Endodermal cell (in vitro differentiated cells): Measurements from ENCODE around the gene ACKR2. TPM values are rescaled to one million over a fixed set of nuclear protein-coding genes. Genes with fewer than 3 reads are reported as not detected.
A peak's percentile ranks its signal among the peaks of the same experiment; 100 is the strongest.

ENCODE experiments used
- DNase-seq: peaks from one replicate; pipeline ENCODE4 v3.0.0-alpha.2; 2017
- H3K27ac ChIP-seq: 2 replicates; pipeline ENCODE4 v1.5.1; 2013; ENCODE audit warnings: mild to moderate bottlenecking, low read depth, low read length, moderate library complexity
- H3K27me3 ChIP-seq: 2 replicates; pipeline ENCODE4 v1.6.1; 2013; ENCODE audit warnings: mild to moderate bottlenecking, low read length, moderate library complexity; ENCODE audit not compliant: insufficient read depth, control insufficient read depth, poor library complexity, severe bottlenecking
- H3K36me3 ChIP-seq: 2 replicates; pipeline ENCODE4 v1.7.0; 2013; ENCODE audit warnings: mild to moderate bottlenecking, low read length, moderate library complexity; ENCODE audit not compliant: control insufficient read depth, insufficient read depth
- H3K4me1 ChIP-seq: one replicate; pipeline ENCODE4 v1.7.0; 2013; ENCODE audit warnings: low read length; ENCODE audit not compliant: control insufficient read depth, insufficient read depth
- H3K4me3 ChIP-seq: 2 replicates; pipeline ENCODE4 v1.5.1; 2013; ENCODE audit warnings: mild to moderate bottlenecking, low read length, moderate library complexity
- H3K9ac ChIP-seq: 2 replicates; pipeline ENCODE4 v1.6.1; 2013; ENCODE audit warnings: mild to moderate bottlenecking, low read length, moderate library complexity; ENCODE audit not compliant: poor library complexity, severe bottlenecking; ENCODE audit errors: extremely low read depth
- H3K9me3 ChIP-seq: 2 replicates; pipeline ENCODE4 v1.6.1; 2013; ENCODE audit warnings: mild to moderate bottlenecking, low read length, moderate library complexity; ENCODE audit not compliant: control insufficient read depth
- H3K27ac Mint-ChIP-seq: 2 replicates; pipeline ENCODE4 v1.8.0; 2020; ENCODE audit warnings: mixed read lengths
- H3K27me3 Mint-ChIP-seq: 2 replicates; pipeline ENCODE4 v1.8.0; 2021; ENCODE audit warnings: mild to moderate bottlenecking, mixed read lengths; ENCODE audit not compliant: insufficient read depth
- H3K36me3 Mint-ChIP-seq: 2 replicates; pipeline ENCODE4 v1.8.0; 2020; ENCODE audit warnings: low read depth, mixed read lengths
- H3K4me1 Mint-ChIP-seq: 2 replicates; pipeline ENCODE4 v1.8.0; 2020; ENCODE audit warnings: mixed read lengths
- H3K4me3 Mint-ChIP-seq: 2 replicates; pipeline ENCODE4 v1.8.0; 2020; ENCODE audit warnings: mild to moderate bottlenecking, moderate library complexity, mixed read lengths
- H3K9me3 Mint-ChIP-seq: 2 replicates; pipeline ENCODE4 v1.8.0; 2020; ENCODE audit warnings: mild to moderate bottlenecking, mixed read lengths
- CTCF ChIP-seq: fragments of 200-600 bp; sonication (generic); conservative IDR thresholded peaks from 2 replicates; pipeline ENCODE4 v1.5.0; 2021; ENCODE audit warnings: antibody characterized with exemption, mild to moderate bottlenecking
- WGBS, 2 experiments: methylation state at CpG; one replicate each; pipeline versions ENCODE4 v1.1.5 to v1.1.7; 2013; ENCODE audit warnings: missing lambda C conversion rate in 2 of 2, mixed read lengths in 1 of 2; ENCODE audit not compliant: insufficient coverage in 1 of 2, insufficient read length in 1 of 2; 5-methylcytosine and 5-hydroxymethylcytosine counted together
- total RNA-seq, 2 donors: library from RNA; stranded (reverse); fragmentation: NEBNext Ultra II Directional in 1 of 2; extraction: Animal tissue kit (Norgen Biotek cat#: 25700) in 1 of 2; gene quantifications; 2 replicates in 1 of 2; 3 replicates in 1 of 2; pipeline ENCODE4 v1.2.1, GENCODE V29; 2021

Gene ACKR2
- total RNA-seq, 2 donors from 2014 or later, result 1.1 TPM

GRCh38 chr3:42873221-42873982 lies 64.2 kb downstream of the ACKR2 start:
- Mint-ChIP-seq H3K4me1 (peaks cover 18% of the 10 kb centered on the region), H3K4me3 (no peak overlapping the region), H3K36me3 (no peaks in the 10 kb centered on the region), H3K27ac (no peak overlapping the region), H3K27me3 (peaks cover 24% of the 10 kb centered on the region), H3K9me3 (no peaks in the 10 kb centered on the region)
- Histone ChIP-seq H3K4me3 (no peak overlapping the region), H3K27ac (no peak overlapping the region), H3K36me3 (no peaks in the 10 kb centered on the region), H3K4me1 (no peaks in the 10 kb centered on the region), H3K27me3 (no peaks in the 10 kb centered on the region), H3K9ac (no peak overlapping the region), H3K9me3 (no peaks in the 10 kb centered on the region)
- no peak for TF ChIP-seq CTCF
- 78 to 90% methylated on average over 5 to 7 of the region's 9 CpGs for WGBS, 2 experiments
- DNase-seq, result no peak

DNA sequence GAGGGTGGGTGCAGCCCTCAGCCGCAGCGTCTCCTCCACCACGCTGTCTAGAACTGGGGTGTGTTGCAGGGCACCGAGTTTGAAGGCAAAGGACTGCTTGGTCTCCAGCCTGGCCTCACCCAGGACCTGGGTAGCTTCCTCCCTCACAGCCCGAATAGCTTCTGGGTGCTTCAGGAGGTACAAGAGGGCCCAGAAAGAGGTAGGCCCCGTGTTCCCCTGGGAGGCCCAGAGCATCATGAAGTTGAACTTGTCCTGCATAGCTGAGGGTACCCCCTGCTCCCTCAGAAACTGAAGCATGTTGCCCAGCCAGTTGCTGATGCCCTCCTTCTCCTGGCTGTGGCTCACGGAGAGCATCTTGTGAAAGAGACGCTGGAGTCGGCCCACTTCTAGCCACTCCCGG lies 65.5 kb downstream of the ACKR2 start:
- H3K9ac ChIP-seq, result no peak overlapping the region

DNA sequence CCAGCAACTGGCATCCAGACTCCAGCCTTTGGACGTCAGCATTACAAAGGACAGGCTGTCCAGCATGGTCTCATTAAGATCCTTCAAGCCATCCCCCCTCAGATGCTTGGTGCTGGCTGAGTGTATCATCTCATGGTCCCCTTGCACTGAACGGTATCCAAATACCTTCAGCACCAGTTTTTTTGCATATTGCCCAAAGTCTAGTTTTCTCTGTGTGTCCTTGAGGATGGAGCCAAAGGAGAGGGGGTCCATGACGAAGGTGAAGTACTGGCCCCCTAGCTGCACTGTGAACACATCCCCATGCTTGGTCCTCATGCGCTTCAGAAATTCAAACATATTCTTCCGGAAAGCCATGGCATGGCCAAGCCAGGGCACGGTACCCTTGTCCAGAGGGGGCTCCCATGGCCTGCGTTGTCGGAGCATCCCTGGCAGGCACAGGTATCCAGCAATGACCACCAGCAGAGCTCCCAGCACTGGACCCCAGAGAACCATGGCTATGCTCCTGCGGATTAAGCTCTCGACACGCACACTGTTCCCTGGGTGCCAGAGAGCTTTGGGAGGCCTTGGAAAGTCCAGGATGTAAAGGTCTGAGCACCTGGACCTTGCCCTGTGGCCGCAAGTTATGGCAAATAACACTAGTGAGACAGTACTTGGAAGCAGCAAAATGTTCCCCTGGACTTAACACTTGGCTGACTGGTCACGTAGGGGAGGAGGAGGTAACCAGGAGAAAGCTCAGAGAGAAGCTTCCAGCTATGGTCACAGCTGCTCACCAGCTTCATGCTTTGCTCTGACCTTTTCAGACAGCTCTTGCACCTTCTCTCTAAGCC lies 66.3 kb downstream of the ACKR2 start, which contains the start of gene CYP8B1:
TSS of gene CYP8B1 (minus strand) at position 555 of the 827 bp plus-strand sequence. CDS start at position 492, 63 bp downstream.
- H3K27ac Mint-ChIP-seq, result no peak within 1 kb of the TSS
- no peaks in the 10 kb centered on the region for H3K9me3 Mint-ChIP-seq
- H3K36me3 Mint-ChIP-seq, result no peaks in the 10 kb centered on the region
- H3K4me3 Mint-ChIP-seq, result no peak within 1 kb of the TSS
- 93% methylated on average over 11 to 13 of the region's 13 CpGs for WGBS, 2 experiments
- no peak for TF ChIP-seq CTCF
- H3K4me1 Mint-ChIP-seq, result peaks cover 21% of the 10 kb centered on the region
- Histone ChIP-seq H3K9me3 (no peaks in the 10 kb centered on the region), H3K27me3 (no peaks in the 10 kb centered on the region), H3K36me3 (no peaks in the 10 kb centered on the region), H3K27ac (no peak within 1 kb of the TSS), H3K4me3 (no peak within 1 kb of the TSS), H3K9ac (no peak within 1 kb of the TSS), H3K4me1 (no peaks in the 10 kb centered on the region)
- peaks cover 14% of the 10 kb centered on the region for H3K27me3 Mint-ChIP-seq
- DNase-seq, result no peak

More for the DNA sequence above, 65.5 kb downstream of the ACKR2 start:
- Histone ChIP-seq H3K4me1 (no peaks in the 10 kb centered on the region), H3K36me3 (no peaks in the 10 kb centered on the region), H3K27me3 (no peaks in the 10 kb centered on the region), H3K9me3 (no peaks in the 10 kb centered on the region), H3K27ac (no peak overlapping the region), H3K4me3 (no peak overlapping the region)
- no peak for TF ChIP-seq CTCF
- DNase-seq, result peak; percentile 28
- no peaks in the 10 kb centered on the region for H3K9me3 Mint-ChIP-seq
- no peaks in the 10 kb centered on the region for H3K36me3 Mint-ChIP-seq
- WGBS, 2 experiments, result 88 to 94% methylated on average over 5 to 10 of the region's 10 CpGs
- peaks cover 18% of the 10 kb centered on the region for H3K4me1 Mint-ChIP-seq
- H3K4me3 Mint-ChIP-seq, result no peak overlapping the region
- no peak overlapping the region for H3K27ac Mint-ChIP-seq
- H3K27me3 Mint-ChIP-seq, result peaks cover 14% of the 10 kb centered on the region
